Neural crest cell (in vitro differentiated cells): ENCODE data around the gene ZNF398. TPM values are rescaled to one million over a fixed set of nuclear protein-coding genes. Genes with fewer than 3 reads are reported as not detected.

Source experiments
- DNase-seq: peaks from one replicate; pipeline ENCODE4 v3.0.0; 2021; ENCODE audit warnings: low read depth, mixed read lengths, low spot score
- H3K27ac Mint-ChIP-seq: one replicate; pipeline ENCODE4 v1.8.0; 2021; ENCODE audit warnings: mild to moderate bottlenecking, mixed read lengths; ENCODE audit not compliant: unreplicated experiment
- H3K27me3 Mint-ChIP-seq: 2 replicates; pipeline ENCODE4 v1.8.0; 2021; ENCODE audit warnings: low read depth, mild to moderate bottlenecking, mixed read lengths
- H3K36me3 Mint-ChIP-seq: 2 replicates; pipeline ENCODE4 v1.8.0; 2021; ENCODE audit warnings: low read depth, mild to moderate bottlenecking, mixed read lengths
- H3K4me1 Mint-ChIP-seq: 2 replicates; pipeline ENCODE4 v1.8.0; 2021; ENCODE audit warnings: mixed read lengths
- H3K4me3 Mint-ChIP-seq: one replicate; pipeline ENCODE4 v1.8.0; 2021; ENCODE audit warnings: mild to moderate bottlenecking, mixed read lengths
- H3K9me3 Mint-ChIP-seq: 2 replicates; pipeline ENCODE4 v1.8.0; 2021; ENCODE audit warnings: mixed read lengths
- CTCF ChIP-seq: fragments of 200-600 bp; sonication (generic); conservative IDR thresholded peaks from 2 replicates; pipeline ENCODE4 v1.5.0; 2021; ENCODE audit warnings: antibody characterized with exemption, mild to moderate bottlenecking
- total RNA-seq: library from RNA; stranded (reverse); gene quantifications from 2 replicates; pipeline ENCODE4 v1.2.1, GENCODE V29; 2021

The ZNF398 gene
- total RNA-seq, 1 donor from 2014 or later: 19.6 TPM

- no peak overlapping the region for H3K27ac Mint-ChIP-seq
- H3K4me1 Mint-ChIP-seq: no peaks in the 10 kb centered on the region
- peaks cover 23% of the 10 kb centered on the region for H3K36me3 Mint-ChIP-seq
- no peaks in the 10 kb centered on the region for H3K9me3 Mint-ChIP-seq
- TF ChIP-seq CTCF: no peak
- no peaks in the 10 kb centered on the region for H3K27me3 Mint-ChIP-seq
- no peak overlapping the region for H3K4me3 Mint-ChIP-seq
- no peak for DNase-seq
These were observed 33.6 kb downstream of the ZNF398 start for GRCh38 chr7:149180722-149181449.

GRCh38 chr7:149181450-149181790 is 34.2 kb downstream of the ZNF398 start:
- no peak overlapping the region for H3K27ac Mint-ChIP-seq
- no peak overlapping the region for H3K4me3 Mint-ChIP-seq
- peaks cover 21% of the 10 kb centered on the region for H3K36me3 Mint-ChIP-seq
- no peaks in the 10 kb centered on the region for H3K27me3 Mint-ChIP-seq
- no peak for TF ChIP-seq CTCF
- H3K4me1 Mint-ChIP-seq: no peaks in the 10 kb centered on the region
- no peaks in the 10 kb centered on the region for H3K9me3 Mint-ChIP-seq
- no peak for DNase-seq

- Mint-ChIP-seq H3K4me1 (no peaks in the 10 kb centered on the region), H3K36me3 (peaks cover 8% of the 10 kb centered on the region), H3K9me3 (no peaks in the 10 kb centered on the region), H3K4me3 (no peak overlapping the region), H3K27ac (no peak overlapping the region), H3K27me3 (peaks cover 13% of the 10 kb centered on the region)
- no peak for DNase-seq
- no peak for TF ChIP-seq CTCF
These were observed 37.0 kb downstream of the ZNF398 start for GRCh38 chr7:149184274-149184673.

GRCh38 chr7:149188213-149188612 is 41.0 kb downstream of the ZNF398 start:
- H3K9me3 Mint-ChIP-seq: no peaks in the 10 kb centered on the region
- no peak for TF ChIP-seq CTCF
- no peaks in the 10 kb centered on the region for H3K4me1 Mint-ChIP-seq
- H3K27me3 Mint-ChIP-seq: peaks cover 30% of the 10 kb centered on the region
- peaks cover 3% of the 10 kb centered on the region for H3K36me3 Mint-ChIP-seq
- no peak overlapping the region for H3K27ac Mint-ChIP-seq
- DNase-seq: no peak
- no peak overlapping the region for H3K4me3 Mint-ChIP-seq

- TF ChIP-seq CTCF: no peak
- DNase-seq: no peak
- H3K27me3 Mint-ChIP-seq: peaks cover 30% of the 10 kb centered on the region
- H3K27ac Mint-ChIP-seq: no peak overlapping the region
- peak overlapping the region; percentile 69 for H3K4me3 Mint-ChIP-seq
- H3K36me3 Mint-ChIP-seq: peaks cover 3% of the 10 kb centered on the region
- H3K4me1 Mint-ChIP-seq: no peaks in the 10 kb centered on the region
- no peaks in the 10 kb centered on the region for H3K9me3 Mint-ChIP-seq
These were observed 41.5 kb downstream of the ZNF398 start for GRCh38 chr7:149188637-149189259.
